GM19467 (cell line): ENCODE measurements around the gene CBS.
"Not testable (repeated sequence)": the region's sequence is repeated elsewhere in the genome, so short reads cannot be mapped to it uniquely, and the experiment has no call there.

Source experiments
- ATAC-seq: cut with Tn5 transposase; IDR thresholded peaks from one replicate; pipeline ENCODE4 v1.9.1; 2021; ENCODE audit warnings: mild to moderate bottlenecking, moderate library complexity; ENCODE audit not compliant: unreplicated experiment

CBS gene

DNA sequence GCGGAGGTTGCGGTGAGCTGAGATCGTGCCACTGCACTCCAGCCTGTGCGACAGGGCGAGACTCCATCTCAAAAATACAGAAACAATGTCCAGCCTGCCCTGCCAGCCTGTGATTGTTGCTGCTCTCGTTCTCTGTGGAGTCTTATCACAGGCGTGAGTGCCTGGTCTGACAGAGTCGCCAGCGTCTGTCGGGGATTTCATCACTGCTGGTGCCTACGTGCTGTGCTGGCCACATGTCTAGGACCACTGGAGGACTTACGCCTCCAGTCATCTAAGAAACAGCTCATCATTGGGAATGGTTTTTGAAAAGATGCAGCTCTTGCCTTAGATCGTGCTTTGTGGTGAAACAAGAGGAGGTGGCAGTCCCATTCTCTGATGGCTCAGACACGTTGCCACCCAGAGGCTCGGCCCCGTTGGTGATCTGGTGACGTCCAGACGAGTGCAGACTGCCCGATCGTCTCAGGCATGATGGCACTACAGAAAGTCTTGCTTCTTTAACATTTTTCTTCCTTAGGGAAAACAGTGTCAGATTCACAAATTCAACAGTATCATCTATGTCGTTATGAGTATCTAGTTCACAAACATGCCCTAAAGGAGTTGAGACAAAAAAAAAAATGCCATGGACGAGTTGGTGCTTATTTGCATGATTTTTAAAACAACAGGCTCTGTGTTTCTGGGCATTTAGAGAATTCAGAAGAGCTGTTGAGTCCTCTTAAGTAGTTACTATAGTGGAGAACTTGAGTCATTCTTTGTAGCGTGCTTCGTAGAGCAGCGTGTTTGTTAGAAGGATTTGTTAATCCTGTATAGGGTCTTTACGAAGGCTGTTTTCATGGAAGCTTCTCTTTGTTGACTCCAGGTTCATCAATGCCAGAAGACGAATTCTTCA, 47.5 kb downstream of the CBS start:
- ATAC-seq, result no peak

DNA sequence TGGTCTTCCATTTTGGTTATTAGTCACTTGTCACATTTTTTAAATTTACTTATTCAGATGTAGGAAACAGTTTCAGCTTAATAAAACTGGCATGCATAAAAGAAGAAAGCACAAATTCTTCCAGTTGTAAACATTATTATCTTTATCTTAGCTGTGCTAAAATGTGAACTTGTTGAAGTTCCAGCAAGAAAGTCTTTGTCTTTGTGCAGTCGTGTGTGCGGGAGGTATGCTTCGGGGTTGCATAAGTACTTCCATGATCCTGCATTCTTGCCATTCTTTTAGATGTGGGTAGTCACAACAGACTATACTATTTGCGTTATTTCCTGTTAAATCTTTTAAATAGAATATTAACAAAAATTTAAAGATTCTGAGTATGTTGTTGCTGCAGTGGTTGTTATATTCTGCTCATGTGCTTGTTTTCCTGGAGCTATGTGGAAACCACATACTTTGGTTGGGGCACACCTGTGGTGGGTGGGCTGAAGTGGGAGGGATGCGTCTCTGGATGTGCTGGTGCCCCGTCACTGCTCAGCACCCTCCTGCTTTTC, 49.9 kb downstream of the CBS start:
- no peak for ATAC-seq

DNA sequence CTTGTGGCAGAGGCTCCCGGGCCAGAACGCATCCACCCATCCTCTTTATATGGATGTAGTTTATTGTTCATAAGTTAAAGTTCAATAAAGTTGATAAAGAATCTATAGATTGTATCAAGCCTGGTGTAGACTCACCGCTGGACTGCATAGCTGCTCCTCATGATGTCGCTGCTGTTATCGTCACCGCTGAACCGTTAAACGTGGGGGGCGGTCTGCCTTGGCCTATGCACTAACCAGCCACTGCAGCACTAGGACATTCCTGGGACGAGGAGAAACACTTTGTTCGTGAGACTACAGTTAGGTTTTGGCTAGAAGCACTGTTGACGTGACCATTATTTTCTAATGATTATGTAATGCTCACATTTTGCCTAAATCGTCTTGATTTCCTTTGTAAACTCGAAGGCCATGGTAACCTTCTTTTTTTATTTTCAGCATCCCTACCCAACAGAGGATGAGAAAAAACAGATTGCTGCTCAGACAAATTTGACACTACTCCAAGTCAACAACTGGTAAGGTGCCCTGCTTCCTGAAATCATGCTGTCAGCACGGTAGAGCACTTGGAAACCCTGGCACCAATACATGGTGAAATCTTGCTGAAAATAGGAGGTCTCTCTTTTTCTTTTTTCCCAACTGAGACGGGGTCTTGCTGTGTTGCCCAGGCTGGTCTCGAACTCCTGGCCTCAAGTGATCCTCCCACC, 51.0 kb downstream of the CBS start:
- no peak for ATAC-seq

DNA sequence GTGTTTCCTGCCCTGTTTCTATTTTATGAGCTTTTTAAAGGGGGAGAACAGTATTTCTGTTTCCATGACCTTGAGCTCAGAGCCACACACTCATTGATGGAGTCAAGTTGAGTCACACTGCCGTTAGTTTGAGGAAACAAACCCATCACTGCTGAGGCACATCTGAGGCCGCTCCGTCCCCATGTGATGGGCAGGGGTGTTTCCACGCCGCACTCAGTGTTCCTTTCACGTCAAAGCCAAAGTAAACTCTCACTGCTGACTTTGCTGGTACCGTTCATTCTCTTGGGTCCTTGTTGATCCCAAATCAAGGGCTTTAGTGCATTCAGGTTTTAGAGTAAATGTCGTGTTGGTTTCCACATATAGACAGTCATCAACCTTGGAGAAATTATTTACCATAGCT, 52.5 kb downstream of the CBS start:
- no peak for ATAC-seq

DNA sequence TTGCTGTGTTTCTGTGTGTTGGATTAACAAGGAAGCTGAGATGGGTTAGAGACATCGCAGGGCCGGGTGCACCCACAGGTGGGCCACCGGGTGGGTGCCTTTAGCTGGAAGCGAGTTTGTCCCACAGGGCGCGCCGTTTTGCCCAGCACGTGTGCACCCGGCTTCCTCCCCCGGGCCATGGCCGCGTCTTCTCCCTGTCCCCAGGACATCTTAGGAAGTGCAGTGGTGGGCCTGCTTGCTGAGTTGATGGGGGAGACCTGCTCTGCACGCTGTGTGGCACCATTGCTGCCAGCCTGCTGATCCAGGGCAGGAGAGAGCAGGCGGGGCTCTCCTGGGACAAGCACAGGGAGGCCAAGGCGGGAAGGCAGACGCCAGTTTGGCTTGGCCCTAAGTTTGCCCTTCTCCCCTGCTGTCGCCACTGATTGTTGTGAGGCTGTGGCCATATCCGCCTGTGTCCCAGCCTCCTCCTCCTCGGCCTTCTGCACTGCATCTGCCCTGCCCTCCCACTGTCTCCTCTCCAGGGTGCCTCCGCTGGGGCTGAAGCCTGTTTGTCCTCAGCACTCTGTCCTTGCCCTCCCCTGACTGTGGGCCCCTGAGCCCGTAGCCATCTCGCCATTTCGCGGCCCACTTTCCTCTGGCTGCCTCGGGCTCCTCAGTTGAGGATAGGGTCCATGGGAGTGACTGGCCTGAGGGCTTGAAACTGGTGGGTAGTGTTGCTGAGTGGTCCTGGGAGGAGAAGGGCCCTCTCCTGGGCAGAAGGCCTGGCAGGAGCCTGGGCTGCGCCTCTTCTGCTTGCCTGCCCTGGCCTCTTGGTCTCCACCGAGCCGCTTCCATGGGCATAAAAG, 53.7 kb downstream of the CBS start:
- no peak for ATAC-seq

DNA sequence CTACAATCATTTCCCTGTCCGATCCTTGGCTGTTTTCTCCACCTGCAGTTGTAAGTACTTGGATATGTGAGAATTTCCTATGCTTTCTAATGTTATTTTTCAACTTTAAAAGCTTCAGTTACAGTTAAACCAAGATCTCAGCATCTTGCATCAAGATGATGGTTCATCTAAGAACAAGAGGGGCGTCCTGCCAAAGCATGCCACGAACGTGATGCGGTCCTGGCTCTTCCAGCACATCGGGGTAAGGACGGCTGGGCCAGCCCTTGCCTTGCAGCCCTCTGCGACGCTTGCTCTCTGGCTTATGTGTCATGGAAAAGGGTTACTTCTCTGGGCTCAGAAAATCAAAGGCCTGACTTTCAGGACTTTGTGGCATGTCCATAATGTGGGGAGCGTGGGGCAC, 54.4 kb downstream of the CBS start:
- no peak for ATAC-seq

DNA sequence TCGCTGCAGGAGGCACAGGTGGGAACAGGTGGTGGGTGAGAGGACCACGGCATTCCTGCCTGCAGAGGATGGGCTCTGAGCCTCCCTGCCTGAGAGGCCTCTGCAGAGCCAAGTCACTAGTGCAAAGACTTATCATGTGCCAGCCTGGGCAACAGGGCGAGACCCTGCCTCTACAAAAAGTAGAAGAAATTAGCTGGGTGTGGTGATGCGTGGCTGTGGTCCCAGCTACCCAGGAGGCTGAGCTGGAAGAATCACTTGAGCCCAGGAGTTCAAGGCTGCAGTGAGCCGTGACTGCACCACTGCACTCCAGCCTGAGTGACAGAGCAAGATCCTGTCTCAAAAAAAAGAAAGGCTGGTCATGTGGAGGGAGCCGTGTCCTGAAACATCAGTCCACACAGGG, 54.9 kb downstream of the CBS start:
- no peak for ATAC-seq

DNA sequence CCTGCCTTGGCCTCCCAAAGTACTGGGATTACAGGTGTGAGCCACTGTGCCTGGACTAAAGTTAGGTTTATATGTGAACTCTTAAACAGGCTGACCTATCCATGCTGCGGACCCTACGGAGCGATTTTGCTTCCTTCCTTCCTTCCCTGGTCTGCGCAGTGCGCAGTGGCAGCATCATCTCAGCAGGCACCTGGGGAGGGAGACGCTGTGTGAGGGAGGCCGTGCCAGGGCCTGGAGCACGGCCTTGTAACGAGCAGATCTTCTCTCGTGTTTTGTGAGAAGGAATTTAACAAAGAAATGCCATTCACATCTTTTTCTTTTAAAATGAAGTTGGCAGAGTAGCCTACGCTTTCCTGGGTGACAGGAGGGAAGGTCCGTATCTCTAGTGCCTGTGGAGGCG, 55.5 kb downstream of the CBS start:
- no peak for ATAC-seq

DNA sequence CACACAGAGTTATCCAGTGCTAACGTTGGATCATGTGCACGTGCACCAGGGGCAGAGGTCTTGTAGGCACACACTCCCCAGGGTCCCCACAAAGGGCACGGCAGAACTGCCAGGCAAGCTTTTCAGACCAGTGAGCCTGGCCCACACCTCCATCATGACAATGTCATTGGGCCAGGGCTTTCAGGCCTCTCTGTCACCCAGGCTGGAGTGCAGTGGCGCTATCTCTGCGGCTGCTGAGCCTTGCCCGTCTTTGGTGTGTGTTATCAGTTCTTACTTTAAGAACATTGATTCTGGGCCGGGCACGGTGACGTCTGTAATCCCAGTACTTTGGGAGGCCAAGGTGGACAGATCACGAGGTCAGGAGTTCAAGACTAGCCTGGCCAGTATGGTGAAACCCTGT, 57.1 kb downstream of the CBS start:
- no peak for ATAC-seq

DNA sequence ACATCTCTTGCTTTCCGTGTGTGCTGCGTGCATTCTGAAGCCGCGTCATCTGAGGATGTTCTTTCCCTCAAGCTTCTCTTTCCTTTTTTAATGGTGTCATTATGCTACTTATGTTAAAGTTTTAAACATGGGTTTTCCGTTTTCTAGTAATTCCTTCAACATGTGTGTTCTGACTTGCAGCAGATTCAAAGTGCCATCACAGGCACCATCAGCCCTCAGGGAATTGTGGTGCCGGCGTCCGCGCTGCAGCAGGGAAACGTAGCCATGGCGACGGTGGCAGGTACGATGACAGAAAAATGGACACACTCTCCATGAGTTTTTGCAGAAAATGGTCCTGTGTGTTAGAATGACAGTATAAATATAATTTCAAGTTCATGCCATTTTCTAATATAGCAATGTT, 58.9 kb downstream of the CBS start:
- ATAC-seq, result no peak

DNA sequence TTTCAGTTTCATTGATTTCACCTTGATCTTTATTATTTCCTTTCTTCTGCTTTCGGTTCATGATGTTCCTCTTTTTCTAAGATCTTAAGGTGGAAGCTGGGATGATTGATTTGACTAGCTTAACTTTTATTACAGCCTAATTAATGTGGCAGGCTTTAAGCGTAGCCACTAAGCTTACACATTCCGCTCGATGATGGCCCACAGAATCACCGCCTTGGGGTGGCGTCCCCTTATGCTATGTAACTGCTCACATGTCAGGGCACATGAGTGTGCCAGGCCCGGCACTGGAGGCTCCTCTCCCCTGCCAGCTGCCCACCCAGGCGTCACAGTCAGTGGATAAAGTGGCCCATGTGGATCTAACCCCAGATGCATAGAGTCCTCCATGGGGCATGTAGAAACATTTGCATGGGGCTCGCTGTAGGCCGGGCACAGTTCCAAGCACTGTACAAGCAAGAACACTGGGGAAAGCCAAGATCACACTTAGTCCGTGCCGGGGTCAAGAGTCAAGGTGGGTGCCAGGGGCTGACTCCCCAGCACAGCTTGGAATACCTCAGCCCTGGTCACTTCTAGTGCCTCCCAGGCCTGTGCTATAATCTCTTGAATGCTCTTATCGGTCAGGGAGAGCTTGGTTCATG, 59.6 kb downstream of the CBS start:
- no peak for ATAC-seq

DNA sequence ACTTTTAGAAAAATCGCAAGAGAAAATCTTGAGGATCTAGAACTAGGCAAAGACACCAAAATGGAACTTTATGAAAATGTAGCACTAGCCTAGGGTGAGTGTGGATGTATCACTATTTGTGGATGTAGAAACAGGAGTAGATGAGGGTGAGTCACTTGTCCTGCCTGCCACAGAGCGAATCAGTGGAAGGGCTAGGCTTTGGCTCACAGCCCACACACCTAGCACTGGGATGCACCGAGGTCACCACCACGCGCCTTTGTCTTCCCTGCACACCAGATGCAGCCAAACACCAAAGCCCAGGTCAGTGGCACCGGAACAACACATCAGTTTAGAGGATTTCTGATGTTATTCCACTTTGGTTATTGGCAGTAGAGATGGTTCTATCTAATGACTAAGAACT, 63.0 kb downstream of the CBS start:
- no peak for ATAC-seq

DNA sequence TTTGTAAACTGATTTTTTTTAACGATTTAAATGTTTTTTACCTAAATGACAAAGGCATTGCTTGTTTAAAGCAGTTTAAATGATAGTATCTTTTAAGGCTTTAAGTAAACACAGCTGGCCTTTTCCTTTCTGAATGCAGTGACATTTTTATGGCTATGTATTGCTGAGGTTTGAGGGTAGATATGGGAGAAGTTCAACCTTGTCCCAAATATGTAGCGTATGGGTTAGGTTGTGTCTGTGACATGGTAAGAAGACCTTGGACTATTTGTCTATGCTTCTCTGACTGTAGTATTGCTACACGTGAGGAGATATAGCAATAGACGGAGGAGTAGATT, 68.8 kb downstream of the CBS start:
- ATAC-seq, result no peak

DNA sequence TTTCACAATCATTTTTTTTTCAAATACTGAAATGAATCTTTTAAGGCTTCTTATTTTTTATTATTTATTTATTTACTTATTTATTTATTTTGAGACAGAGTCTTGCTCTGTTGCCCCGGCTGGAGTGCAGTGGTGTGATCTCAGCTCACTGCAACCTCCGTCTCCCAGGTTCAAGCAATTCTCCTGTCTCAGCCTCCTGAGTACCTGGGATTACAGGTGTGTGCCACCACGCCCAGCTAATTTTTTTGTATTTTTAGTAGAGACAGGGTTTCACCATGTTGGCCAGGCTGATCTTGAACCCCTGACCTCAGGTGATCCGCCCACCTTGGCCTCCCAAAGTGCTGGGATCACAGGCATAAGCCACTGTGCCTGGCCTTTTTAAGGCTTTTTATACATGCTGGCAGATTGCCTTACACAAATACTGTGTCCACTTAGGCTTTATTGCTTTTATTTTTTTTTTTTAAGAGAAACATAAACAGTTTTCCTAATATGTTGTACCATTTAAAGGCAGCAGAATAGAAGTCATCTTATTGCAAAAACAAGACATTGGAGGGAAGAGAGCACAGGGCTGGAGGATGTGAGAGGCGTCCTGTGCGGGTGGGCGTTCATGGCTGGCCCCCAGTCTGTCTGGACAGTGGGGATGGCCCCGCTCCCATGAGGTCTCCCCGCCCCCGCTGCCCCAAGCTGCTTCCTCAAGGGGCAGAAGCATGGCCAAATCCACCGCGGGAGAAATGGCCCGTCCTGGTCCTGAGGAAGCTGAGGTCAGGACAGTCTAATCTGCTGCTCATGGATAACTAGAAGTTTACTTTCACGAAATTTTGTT, 69.4 kb downstream of the CBS start:
- ATAC-seq, result not testable (repeated sequence)

DNA sequence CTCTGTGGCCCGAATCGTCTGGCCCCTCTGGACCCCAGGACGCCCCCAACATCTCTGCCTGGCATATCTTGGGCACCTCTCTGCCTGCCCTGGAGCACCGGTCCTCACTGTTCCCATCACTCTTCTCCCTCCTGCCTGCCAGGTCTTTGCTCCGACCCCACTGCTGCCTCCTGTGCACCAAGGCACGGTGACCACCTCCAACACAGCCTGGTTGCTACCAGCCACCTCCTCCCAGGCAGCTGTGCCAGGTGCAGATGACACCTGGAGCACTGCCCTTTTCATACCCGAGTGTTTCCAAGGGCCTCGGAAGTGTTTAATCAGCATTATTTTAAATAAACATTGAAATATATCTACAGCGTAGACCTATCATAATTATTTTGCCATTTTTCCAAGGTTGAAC, 70.0 kb downstream of the CBS start:
- no peak for ATAC-seq

DNA sequence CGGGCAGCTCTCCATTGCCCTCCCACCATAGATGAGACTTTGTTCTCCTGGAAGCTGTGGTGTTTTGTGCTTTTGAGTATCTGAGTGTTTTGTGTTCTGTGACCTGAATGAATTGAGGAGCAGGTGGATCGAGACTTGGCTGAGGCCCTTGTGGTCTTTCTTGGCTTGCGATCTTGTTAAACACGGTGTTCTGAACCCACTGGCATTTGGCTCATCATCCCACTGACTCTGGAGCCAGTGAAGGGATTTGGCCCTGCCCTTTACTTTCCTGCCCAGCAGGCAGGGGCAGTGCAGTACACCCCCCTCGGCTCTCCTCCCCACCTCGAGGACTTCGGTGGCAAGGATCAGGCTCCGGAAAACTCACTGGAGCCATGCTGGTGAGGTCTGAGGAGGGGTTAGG, 70.7 kb downstream of the CBS start:
- ATAC-seq, result no peak
